ENCODE data around the gene RBM5. TPM values are rescaled to one million over a fixed set of nuclear protein-coding genes. Genes with fewer than 3 reads are reported as not detected.

The RBM5 gene
- total RNA-seq, 2 donors from 2014 or later = 66.6 to 69.7 TPM

GRCh38 chr3:50120364-50121071, 31.8 kb downstream of the RBM5 start:
- DNase-seq (no peak), ATAC-seq (peak in 1 of 2 donors; percentile 2)
- intact Hi-C loops (cut with DNase I) = loop anchor here (2.0 to 5.0 kb wide), 2 partner anchors 68 to 152 kb away; no protein-coding TSS in a partner anchor

- peak; percentile 83 to 89 for ATAC-seq
- peak; percentile 81 for DNase-seq
- intact Hi-C loops (cut with DNase I) = loop anchor here (2.0 to 5.0 kb wide), 2 partner anchors 67 to 151 kb away; no protein-coding TSS in a partner anchor
Observed at GRCh38 chr3:50121072-50122032, 32.6 kb downstream of the RBM5 start.

- intact Hi-C loops (cut with DNase I) = loop anchor here in 1 of 2 donors (2.0 to 5.0 kb wide), 2 partner anchors 67 to 150 kb away; no protein-coding TSS in a partner anchor
- DNase-seq = no peak
- peak in 1 of 2 donors; percentile 2 for ATAC-seq
Observed at GRCh38 chr3:50122071-50122470, 33.4 kb downstream of the RBM5 start.

GRCh38 chr3:50122661-50123391, 34.1 kb downstream of the RBM5 start:
- DNase-seq = no peak
- intact Hi-C loops (cut with DNase I) = loop anchor here in 1 of 2 donors (2.0 to 5.0 kb wide), 2 partner anchors 66 to 149 kb away; no protein-coding TSS in a partner anchor
- ATAC-seq = no peak

- DNase-seq (no peak), ATAC-seq (no peak)
- intact Hi-C loops (cut with DNase I) = loop anchor here in 1 of 2 donors (2.0 to 5.0 kb wide), 2 partner anchors 65 to 149 kb away; no protein-coding TSS in a partner anchor
Observed at GRCh38 chr3:50123394-50124051, 34.8 kb downstream of the RBM5 start.

- DNase-seq = no peak
- no peak for ATAC-seq
- intact Hi-C loops (cut with DNase I) = loop anchor here in 1 of 2 donors (5.0 kb wide), 1 partner anchor 148 kb away; no protein-coding TSS in a partner anchor
Observed at GRCh38 chr3:50124052-50124799, 35.5 kb downstream of the RBM5 start.

GRCh38 chr3:50124800-50125178, 36.1 kb downstream of the RBM5 start:
- no peak for DNase-seq
- no peak for ATAC-seq
- intact Hi-C loops (cut with DNase I) = loop anchor here in 1 of 2 donors (5.0 kb wide), 1 partner anchor 148 kb away; no protein-coding TSS in a partner anchor

GRCh38 chr3:50125541-50126286, 37.0 kb downstream of the RBM5 start:
- intact Hi-C loops (cut with DNase I) = no loop called here
- ATAC-seq = no peak
- peak; percentile 20 for DNase-seq

GRCh38 chr3:50126287-50127211, 37.8 kb downstream of the RBM5 start:
- DNase-seq (peak; percentile 20), ATAC-seq (peak in 1 of 2 donors; percentile 4)
- intact Hi-C loops (cut with DNase I) = no loop called here

GRCh38 chr3:50127251-50127691, 38.6 kb downstream of the RBM5 start:
- ATAC-seq (no peak), DNase-seq (peak; percentile 5)
- intact Hi-C loops (cut with DNase I) = no loop called here

GRCh38 chr3:50128001-50128400, 39.3 kb downstream of the RBM5 start:
- intact Hi-C loops (cut with DNase I) = no loop called here
- peak; percentile 4 for DNase-seq
- no peak for ATAC-seq

- no peak for ATAC-seq
- DNase-seq = no peak
- intact Hi-C loops (cut with DNase I) = no loop called here
Observed at GRCh38 chr3:50130436-50130835, 41.7 kb downstream of the RBM5 start.

GRCh38 chr3:50132421-50133282, 43.9 kb downstream of the RBM5 start:
- intact Hi-C loops (cut with DNase I) = no loop called here
- ATAC-seq = no peak
- no peak for DNase-seq

GRCh38 chr3:50133283-50133615, 44.5 kb downstream of the RBM5 start:
- intact Hi-C loops (cut with DNase I) = no loop called here
- DNase-seq (no peak), ATAC-seq (no peak)

- intact Hi-C loops (cut with DNase I) = no loop called here
- DNase-seq (no peak), ATAC-seq (no peak)
Observed at GRCh38 chr3:50134367-50134766, 45.6 kb downstream of the RBM5 start.

Data from left cardiac atrium (tissue), 4 donors.